ENCODE results near the gene RXRA.

Gene RXRA

GRCh38 chr9:134395737-134396257 is 69.5 kb downstream of the RXRA start:
- no peak for DNase-seq

- no peak for DNase-seq
These were observed 70.0 kb downstream of the RXRA start for GRCh38 chr9:134396258-134396742.

DNA sequence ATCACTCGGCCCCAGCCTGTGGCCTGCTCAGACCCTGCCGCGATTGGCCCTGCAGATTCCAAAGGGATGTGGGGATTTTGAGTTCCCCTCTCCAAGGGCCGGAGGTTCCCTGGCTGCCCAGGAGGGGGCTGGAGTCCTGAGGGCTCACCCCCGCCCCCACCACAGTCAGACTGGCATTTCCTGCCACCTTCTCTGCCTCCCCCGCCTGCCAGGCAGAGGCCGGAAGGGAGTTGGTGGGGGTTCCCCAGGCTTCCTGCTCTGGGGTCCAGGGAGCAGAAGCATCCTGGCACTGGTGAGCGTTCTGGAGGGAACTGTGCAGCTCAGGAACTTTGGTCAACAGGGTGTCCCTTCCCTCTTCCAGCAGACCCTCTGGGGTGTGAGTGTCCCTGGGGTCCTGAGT is 70.6 kb downstream of the RXRA start:
- DNase-seq, result no peak

DNA sequence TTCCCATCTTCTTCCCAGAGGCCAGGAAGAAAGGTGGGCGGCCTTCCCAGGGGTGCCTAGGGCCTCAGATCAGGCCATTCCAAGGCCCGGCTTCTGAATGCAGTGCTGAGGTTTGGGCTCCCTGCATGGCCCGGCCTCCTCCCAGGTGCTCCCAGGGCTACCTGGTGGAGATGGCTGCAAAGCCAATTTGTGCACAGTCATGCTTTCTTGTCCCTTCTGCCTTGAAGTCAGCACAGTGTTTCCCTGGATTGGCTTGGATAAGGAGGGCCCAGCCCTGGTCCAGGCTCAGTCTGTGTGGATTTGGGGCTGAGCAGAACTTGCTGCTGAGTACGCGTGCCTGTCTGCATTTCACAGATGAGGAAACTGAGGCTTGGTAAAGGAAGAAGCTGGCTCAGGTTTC is 72.5 kb downstream of the RXRA start:
- DNase-seq, result no peak

DNA sequence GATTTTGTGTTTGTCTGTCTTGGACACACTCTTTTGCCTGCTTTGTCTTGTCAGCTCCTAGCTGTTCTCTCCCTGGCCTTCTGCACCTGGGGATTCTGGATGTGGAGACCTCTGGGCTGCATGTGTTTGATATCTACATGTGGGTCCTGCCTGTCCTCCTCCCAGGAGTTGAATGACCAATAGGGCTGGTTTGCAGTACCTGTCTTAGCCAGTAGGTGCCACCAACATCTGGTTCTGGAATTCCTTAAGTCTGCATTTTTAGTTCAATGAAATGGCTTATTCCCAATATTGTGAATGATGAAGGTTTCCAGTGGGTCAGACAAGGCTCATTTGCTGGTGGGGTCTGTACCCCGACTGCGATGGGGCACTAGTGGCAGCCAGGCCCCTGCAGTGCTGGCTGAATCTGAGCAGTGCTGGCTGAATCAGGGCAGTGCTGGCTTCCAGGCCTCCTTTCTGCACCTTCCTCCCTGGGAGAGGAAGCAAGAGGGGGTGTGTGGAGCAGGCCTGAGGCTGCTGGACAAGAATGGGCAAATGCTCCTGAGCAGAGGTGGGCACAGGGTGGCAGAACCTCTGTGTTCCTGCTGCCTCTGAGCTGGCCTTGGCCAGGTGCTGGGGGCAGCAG is 73.3 kb downstream of the RXRA start:
- no peak for DNase-seq

- no peak for DNase-seq
These were observed 74.0 kb downstream of the RXRA start for GRCh38 chr9:134400283-134400682.

DNA sequence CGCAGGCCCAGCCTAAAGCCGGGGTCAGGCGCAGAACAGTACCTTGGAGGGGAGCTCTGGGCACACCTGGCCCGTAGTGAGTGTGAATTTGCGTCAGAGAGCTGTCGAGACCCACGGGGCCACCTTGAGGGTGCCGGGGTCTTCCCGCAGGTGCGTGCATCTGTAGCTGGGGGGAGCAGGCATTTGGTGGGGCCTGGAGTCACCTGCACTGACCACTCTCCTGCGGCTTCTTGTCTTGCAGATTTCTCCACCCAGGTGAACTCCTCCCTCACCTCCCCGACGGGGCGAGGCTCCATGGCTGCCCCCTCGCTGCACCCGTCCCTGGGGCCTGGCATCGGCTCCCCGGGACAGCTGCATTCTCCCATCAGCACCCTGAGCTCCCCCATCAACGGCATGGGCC is 75.1 kb downstream of the RXRA start:
- DNase-seq, result no peak

GRCh38 chr9:134402182-134402581 is 75.9 kb downstream of the RXRA start:
- DNase-seq, result no peak

GRCh38 chr9:134403292-134403681 is 77.0 kb downstream of the RXRA start:
- no peak for DNase-seq

GRCh38 chr9:134403682-134404301 is 77.5 kb downstream of the RXRA start:
- peak in 35 of 56 donors; percentile 13 to 69 (median 43) for DNase-seq

GRCh38 chr9:134404376-134405358 is 78.4 kb downstream of the RXRA start:
- no peak for DNase-seq

- no peak for DNase-seq
These were observed 79.3 kb downstream of the RXRA start for GRCh38 chr9:134405527-134405926.

DNA sequence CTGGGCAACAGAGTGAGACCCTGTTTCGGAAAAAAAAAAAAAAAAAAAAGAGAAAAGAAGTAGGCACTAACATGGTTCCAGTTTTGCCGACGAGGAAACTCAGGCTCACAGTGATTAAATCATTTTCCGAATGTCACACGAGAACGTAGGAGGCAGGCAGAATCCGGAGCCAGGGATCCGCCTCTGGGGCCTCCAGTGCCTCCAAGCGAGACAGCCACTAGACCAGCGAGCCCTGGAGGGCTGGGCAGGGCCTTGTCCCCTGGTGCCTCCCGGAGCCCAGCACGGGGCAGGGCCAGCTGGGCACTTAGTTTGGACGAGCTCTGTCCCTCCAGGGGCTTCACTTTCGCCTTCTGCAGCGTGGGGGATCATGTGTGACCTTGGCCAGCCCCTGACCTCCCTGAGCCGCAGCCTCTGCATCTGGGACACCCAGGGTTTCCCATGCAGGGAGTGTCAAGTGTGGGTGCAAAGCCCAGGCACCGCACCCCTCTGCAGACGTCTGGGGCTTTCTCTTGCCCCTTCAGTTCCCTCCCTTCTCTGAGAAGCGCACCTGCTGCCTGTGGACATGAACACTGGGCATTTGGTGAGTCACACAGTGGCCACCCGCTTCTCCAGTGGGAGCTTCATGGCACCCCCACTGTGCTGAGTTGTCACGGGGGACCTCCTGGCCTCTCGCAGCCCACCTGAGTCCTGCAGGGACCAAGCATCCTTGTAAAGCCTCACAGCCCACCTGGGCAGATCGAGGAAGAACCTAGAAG is 80.3 kb downstream of the RXRA start:
- DNase-seq, result peak in 5 of 56 donors; percentile 21 to 40 (median 35)

DNA sequence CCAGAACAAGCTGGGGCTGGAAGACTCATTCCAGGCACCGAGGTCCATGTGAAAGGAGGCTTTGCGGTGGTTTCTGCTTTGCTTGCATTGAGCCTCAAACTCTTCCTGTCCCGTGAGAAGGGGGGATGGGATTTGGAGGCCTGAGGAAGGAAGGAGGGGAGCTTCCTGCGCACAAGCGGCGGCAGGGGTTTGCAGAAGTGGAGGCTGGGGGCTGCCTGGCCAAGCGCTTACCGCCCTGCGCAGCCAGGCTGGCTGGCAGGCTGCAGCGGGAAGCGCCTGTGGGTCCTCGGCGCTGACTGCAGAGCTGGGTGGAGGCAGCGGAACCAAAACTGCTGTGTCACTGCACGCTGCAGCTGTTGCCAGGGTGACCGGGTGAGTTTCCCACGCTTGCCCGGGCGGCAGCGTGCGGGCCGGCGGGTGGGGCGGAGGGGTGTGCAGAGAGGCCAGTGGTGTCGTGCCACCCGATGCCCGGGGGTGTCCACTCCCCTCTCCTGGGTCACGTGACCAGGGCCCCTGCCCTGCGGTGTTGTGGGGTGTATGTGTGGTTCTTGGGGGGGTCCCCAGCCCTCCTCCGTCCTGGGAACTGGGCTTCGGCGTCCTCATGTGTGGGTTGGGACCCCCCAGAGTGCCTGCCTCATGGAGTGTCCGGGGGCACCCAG is 81.0 kb downstream of the RXRA start:
- peak; percentile 42 to 95 (median 84) for DNase-seq

GRCh38 chr9:134408389-134408788 is 82.1 kb downstream of the RXRA start:
- peak in 3 of 56 donors; percentile 18 to 34 (median 30) for DNase-seq

DNA sequence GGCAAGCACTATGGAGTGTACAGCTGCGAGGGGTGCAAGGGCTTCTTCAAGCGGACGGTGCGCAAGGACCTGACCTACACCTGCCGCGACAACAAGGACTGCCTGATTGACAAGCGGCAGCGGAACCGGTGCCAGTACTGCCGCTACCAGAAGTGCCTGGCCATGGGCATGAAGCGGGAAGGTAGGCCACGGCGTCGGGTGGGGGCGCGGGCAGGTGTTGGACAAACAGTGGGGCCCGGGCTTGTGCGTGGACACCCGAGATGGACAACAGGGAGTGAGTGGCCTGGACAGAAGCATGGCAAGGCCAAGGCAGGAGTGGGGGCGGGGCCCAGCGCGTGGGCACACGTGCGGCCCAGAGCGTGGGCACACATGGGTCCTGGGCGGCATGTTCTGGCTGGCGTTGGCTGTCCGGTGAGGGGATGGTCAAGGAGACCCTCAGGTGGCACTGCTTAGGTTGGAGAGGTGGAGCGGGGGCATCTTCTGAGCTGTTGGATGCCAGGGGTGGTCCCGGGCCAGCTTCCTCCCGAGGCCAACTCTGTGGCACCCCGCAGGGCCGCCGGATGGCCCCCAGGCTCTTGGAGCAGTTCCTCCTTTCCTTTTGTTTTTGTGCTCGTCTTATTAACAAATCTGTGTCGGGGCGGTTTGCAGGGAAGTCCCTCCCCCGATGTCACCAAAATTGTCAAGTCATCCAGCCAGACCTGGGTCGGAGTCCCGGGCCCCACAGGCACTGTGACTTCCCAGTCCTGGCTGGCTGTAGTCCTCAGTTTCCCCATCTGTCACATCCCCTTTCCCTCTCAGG is 82.9 kb downstream of the RXRA start:
- no peak for DNase-seq

GRCh38 chr9:134410071-134410834 is 84.0 kb downstream of the RXRA start:
- DNase-seq, result no peak

GRCh38 chr9:134410835-134411217 is 84.6 kb downstream of the RXRA start:
- DNase-seq, result no peak

Measured in nucleus accumbens (tissue), 56 donors.